ENCODE data around the gene CSF2RB.
A peak's percentile ranks its signal among the peaks of the same experiment; 100 is the strongest.

CSF2RB gene

GRCh38 chr22:36913427-36914389 is at the start of gene CSF2RB:
CSF2RB (plus strand) TSS chr22:36913628; CDS start chr22:36922208, 8,580 bp downstream.
- DNase-seq (ENCODE audit: low spot score): no peak

- DNase-seq (ENCODE audit: low spot score): no peak
Measured at GRCh38 chr22:36863979-36864378, 49.4 kb upstream of the CSF2RB start.

GRCh38 chr22:36864454-36865215 is 48.8 kb upstream of the CSF2RB start:
- no peak for DNase-seq (ENCODE audit: low spot score)

GRCh38 chr22:36865346-36865745 is 48.1 kb upstream of the CSF2RB start:
- DNase-seq (ENCODE audit: low spot score): no peak

GRCh38 chr22:36867695-36868094 is 45.7 kb upstream of the CSF2RB start:
- no peak for DNase-seq (ENCODE audit: low spot score)

- DNase-seq (ENCODE audit: low spot score): no peak
Measured at GRCh38 chr22:36868546-36869181, 44.8 kb upstream of the CSF2RB start.

GRCh38 chr22:36870250-36870649 is 43.2 kb upstream of the CSF2RB start:
- DNase-seq (ENCODE audit: low spot score): no peak

GRCh38 chr22:36871669-36872081 is 41.8 kb upstream of the CSF2RB start:
- no peak for DNase-seq (ENCODE audit: low spot score)

GRCh38 chr22:36872084-36872483 is 41.3 kb upstream of the CSF2RB start:
- no peak for DNase-seq (ENCODE audit: low spot score)

GRCh38 chr22:36872866-36873498 is 40.4 kb upstream of the CSF2RB start:
- no peak for DNase-seq (ENCODE audit: low spot score)

GRCh38 chr22:36873614-36874308 is 39.7 kb upstream of the CSF2RB start:
- peak; percentile 75 for DNase-seq (ENCODE audit: low spot score)

- DNase-seq (ENCODE audit: low spot score): no peak
Measured at GRCh38 chr22:36874309-36874696, 39.1 kb upstream of the CSF2RB start.

GRCh38 chr22:36874736-36875135 is 38.7 kb upstream of the CSF2RB start:
- no peak for DNase-seq (ENCODE audit: low spot score)

- no peak for DNase-seq (ENCODE audit: low spot score)
Measured at GRCh38 chr22:36875741-36876140, 37.7 kb upstream of the CSF2RB start.

GRCh38 chr22:36879775-36880174 is 33.7 kb upstream of the CSF2RB start:
- no peak for DNase-seq (ENCODE audit: low spot score)

GRCh38 chr22:36881504-36882245 is 31.8 kb upstream of the CSF2RB start:
- DNase-seq (ENCODE audit: low spot score): no peak

- no peak for DNase-seq (ENCODE audit: low spot score)
Measured at GRCh38 chr22:36884349-36885158, 28.9 kb upstream of the CSF2RB start.

- DNase-seq (ENCODE audit: low spot score): no peak
Measured at GRCh38 chr22:36885474-36885873, 28.0 kb upstream of the CSF2RB start.

- DNase-seq (ENCODE audit: low spot score): no peak
Measured at GRCh38 chr22:36886016-36886415, 27.4 kb upstream of the CSF2RB start.

- no peak for DNase-seq (ENCODE audit: low spot score)
Measured at GRCh38 chr22:36887162-36887561, 26.3 kb upstream of the CSF2RB start.

Data from hepatic stellate cell (primary cell).